HG03558 (cell line): ENCODE measurements around the gene PARD3.
"Not testable (repeated sequence)": the region's sequence is repeated elsewhere in the genome, so short reads cannot be mapped to it uniquely, and the experiment has no call there.

Experiments used
- ATAC-seq: cut with Tn5 transposase; IDR thresholded peaks from one replicate; pipeline ENCODE4 v1.9.1; 2021; ENCODE audit warnings: moderate number of reproducible peaks; ENCODE audit not compliant: unreplicated experiment; ENCODE audit errors: extremely low read depth

The PARD3 gene

DNA sequence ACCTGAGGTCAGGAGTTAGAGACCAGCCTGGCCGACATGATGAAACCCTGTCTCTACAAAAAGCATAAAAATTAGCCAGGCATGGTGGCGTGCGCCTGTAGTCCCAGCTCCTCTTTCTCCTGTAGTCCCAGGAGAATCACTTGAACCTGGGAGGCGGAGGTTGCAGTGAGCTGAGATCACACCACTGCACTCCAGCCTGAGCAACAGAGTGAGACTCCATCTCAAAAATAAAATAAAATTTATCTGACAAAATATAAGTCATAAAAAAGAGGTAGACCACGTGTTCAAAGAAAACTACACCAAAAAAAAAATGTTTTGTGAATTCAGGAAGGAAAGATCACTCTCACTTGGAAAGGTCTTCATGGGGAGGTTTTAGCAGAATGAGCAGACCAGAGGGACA is 114.3 kb downstream of the PARD3 start:
- ATAC-seq: not testable (repeated sequence)

- ATAC-seq: no peak
Measured at GRCh38 chr10:34699904-34700517, 115.1 kb downstream of the PARD3 start.

- ATAC-seq: no peak
Measured at GRCh38 chr10:34698979-34699378, 116.1 kb downstream of the PARD3 start.

DNA sequence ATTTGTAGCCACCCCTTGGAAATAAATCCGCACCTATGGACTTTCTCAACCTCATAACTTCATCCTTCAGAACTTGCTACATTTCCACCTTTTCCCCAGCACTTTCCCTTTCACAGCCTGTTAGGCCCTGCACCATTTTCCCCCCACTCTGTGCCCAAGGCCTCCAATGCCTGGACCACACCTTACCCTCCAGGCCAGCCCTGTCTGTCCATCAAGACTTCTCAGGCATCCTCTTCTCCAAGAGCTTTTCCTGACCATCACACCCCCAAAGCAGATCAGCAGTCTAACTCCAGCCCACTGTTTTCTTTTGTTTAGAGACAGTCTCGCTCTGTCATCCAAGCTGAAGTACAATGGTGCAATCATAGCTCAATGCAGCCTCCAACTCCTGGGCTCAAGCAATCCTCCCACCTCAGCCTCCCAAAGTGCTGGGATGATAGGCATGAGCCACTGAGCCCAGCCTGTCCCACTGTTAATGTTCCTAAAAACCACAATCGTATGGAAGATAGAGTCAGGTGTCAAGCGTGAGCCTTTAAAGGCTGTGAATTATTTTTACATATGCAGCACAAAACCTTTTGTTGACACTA is 116.8 kb downstream of the PARD3 start:
- no peak for ATAC-seq

DNA sequence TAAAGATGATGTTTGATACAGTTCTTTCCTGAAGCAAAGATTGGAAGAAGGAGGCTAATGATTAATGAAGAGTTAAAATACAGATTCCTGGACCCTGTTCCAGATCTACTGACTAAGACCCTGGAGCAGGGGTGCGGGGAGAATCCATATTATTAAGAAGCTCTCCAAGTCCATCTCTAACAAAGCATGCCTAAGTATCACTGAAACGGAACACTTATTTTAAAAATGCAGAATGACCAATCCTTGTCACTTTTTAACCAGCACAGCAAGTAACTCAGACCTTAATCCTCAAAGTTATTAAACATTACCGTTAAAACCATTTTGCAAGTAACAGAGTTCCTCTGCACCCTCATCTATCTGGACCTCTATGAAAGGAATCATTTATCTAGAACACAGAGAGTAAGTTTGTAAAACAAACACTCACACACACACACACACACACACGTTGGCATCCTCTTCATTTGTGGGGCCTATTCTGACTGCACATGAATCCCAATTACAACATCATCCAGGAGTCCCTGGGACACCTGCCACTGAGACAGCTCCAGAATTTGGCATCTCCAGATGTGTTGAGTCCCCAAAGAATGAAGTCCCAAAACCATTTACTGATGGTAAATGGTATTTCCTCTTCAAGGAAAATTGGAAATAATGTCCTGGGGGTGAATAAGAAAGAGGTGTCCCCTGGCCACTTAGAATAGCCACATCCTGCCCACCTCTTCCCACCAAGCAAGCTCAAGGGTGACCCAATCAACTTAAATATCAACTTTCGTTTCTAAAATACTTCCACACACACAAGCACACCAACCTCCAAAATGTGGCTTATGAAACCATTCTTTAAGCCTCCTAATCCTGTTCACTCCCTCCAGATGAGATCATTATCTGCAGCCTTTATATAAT is 117.5 kb downstream of the PARD3 start:
- no peak for ATAC-seq

DNA sequence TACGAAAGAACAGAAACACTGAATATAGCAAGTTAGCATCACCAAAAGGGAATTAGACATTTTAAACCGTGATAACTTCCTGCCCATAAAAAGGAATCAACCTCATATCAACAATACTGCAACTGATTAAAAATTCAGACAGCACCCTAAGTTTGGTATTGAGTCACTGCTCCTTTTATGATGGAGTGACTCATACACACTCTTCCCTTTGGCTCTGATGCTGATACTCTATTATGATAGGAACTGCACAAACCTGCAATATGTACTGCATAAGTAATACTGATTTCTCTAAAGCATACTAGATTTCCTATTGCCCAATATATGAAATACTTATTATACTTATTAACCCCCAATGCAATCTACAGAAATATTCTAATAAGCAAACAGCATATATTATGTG is 118.7 kb downstream of the PARD3 start:
- ATAC-seq: no peak

DNA sequence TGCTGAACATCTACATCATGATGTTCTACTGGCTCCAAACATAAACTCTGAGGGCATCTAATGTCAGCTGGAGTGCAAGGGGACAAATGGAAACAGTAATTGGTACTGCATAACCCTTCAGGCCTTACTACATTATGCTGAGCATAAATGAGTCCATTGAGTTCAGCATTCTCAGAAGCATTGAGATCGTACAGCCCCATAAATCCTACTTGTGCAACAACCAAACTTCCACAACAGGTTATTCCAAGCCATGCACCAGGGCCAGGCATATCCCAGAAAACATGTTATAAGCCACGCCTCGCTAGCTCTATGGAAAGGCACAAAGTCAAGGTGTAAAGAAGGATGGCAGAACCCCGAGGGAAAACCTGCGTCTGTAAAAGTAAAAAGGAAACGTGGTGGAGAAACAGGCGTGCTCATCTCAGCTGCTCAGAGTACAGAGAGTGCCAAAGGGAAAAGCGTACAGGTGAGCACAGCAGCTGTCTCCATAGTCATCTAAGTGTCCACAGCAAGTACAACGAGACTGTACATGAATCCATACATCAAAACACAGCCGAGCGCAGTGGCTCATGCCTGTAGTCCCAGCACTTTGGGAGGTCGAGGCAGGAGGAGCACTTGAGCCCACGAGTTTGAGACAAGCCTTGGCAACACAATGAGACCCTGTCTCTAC is 124.6 kb downstream of the PARD3 start:
- ATAC-seq: no peak

- ATAC-seq: no peak
Measured at GRCh38 chr10:34689053-34689452, 126.0 kb downstream of the PARD3 start.

GRCh38 chr10:34687434-34688210 is 127.5 kb downstream of the PARD3 start:
- no peak for ATAC-seq

- ATAC-seq: no peak
Measured at GRCh38 chr10:34682580-34682979, 132.5 kb downstream of the PARD3 start.

- ATAC-seq: no peak
Measured at GRCh38 chr10:34681933-34682332, 133.2 kb downstream of the PARD3 start.

- no peak for ATAC-seq
Measured at GRCh38 chr10:34679177-34679576, 135.9 kb downstream of the PARD3 start.

DNA sequence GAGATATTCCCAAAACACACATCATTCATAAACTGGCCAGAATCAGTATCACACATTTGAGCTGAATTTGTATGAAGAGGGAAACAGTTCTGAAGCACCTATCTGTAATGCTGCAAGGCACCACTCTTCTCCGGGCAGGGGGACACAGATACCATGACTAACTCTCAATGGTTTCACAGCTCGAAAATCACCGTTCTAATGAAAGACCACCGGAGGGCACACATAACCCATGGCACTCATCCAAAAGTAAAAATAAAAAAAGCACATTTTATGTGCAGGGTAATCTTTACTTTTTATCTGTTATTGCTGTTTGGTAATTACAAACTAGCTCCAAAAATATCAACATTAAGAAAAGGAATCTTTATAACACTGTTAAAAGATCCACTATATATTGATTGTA is 137.5 kb downstream of the PARD3 start:
- ATAC-seq: no peak

GRCh38 chr10:34677132-34677531 is 138.0 kb downstream of the PARD3 start:
- ATAC-seq: no peak

DNA sequence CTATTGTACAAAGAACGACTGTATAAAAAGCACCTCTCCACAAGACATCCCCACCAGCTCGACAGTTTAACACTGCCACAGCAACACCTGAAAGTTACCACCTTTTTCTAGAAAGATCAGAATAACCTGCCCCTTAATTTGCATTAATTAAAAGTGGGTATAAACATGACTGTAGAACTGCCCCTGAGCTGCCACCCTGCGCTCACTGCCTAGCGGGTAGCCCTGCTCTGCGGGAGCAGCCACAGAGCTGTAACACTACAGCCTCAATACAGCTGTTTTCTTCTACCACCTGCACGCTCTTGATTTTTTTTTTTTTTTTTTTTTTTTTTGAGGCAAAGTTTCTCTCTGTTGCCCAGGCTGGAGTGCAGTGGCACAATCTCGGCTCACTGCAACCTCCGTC is 140.9 kb downstream of the PARD3 start:
- no peak for ATAC-seq

DNA sequence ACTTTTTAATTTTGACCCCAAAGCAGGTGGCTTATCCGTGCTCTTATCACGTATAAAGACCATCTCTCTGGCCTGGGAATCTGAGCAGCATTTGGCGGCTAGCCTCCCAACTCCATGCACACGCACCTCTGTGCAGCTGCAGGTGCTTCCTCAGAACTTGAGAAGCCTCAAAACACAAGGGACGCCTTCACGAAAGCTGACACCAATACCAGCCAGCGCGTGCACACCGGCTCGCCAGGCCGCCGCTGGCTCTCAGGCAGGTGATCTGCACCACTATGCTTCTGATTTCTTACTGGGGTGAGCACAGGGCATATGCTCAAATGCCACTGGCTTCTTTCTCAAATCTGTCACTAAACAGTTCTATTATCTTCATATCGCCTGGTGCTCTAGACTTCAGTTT is 145.0 kb downstream of the PARD3 start:
- ATAC-seq: no peak

GRCh38 chr10:34669079-34669478 is 146.0 kb downstream of the PARD3 start:
- no peak for ATAC-seq

DNA sequence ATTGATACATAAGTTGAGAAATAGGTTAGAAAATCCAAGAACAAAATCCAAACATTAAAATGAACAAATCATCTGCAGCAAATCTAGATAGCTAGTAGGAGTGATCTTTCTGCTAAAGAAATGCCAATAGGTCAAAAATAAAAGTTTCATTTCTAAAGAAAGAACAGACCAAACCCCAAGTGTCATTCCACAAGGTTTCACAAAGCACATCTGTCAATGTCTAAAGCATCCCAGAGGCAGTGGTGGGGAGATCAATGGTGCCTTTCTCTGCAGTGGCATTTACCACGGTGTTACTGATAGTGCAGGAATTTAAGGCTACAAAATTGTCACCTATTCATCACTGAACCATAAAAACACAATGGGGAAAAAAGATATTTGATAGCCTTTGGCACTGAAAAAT is 147.9 kb downstream of the PARD3 start:
- ATAC-seq: no peak

GRCh38 chr10:34666008-34666704 is 148.9 kb downstream of the PARD3 start:
- ATAC-seq: no peak

DNA sequence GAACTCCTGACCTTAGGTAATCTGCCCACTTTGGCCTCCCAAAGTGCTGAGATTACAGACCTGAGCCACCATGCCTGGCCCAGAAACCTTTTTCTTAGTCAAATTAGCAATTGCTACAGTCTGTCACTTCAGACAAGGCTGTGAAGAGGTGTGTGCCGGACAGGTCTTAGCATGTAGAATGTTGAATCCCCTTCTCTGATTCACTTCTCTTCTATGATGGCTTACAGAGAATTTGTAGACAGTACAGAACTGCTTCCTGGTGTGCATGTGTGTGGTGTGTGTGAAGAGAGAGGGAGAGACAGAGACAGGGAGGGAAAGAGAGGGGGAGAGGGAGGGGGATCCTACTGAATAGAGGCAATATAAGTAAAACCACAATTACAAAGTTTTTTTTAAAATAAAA is 150.4 kb downstream of the PARD3 start:
- ATAC-seq: no peak
